ENCODE data around the gene PCDHA1.

- TF ChIP-seq, protein P1, sequence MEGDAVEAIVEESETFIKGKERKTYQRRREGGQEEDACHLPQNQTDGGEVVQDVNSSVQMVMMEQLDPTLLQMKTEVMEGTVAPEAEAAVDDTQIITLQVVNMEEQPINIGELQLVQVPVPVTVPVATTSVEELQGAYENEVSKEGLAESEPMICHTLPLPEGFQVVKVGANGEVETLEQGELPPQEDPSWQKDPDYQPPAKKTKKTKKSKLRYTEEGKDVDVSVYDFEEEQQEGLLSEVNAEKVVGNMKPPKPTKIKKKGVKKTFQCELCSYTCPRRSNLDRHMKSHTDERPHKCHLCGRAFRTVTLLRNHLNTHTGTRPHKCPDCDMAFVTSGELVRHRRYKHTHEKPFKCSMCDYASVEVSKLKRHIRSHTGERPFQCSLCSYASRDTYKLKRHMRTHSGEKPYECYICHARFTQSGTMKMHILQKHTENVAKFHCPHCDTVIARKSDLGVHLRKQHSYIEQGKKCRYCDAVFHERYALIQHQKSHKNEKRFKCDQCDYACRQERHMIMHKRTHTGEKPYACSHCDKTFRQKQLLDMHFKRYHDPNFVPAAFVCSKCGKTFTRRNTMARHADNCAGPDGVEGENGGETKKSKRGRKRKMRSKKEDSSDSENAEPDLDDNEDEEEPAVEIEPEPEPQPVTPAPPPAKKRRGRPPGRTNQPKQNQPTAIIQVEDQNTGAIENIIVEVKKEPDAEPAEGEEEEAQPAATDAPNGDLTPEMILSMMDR (IDR thresholded peaks at IDR 0.05; ENCODE audit: low read depth, low read length, poor library complexity, severe bottlenecking), result no peak
- TF ChIP-seq EZH2phosphoT487 (IDR thresholded peaks at IDR 0.05; ENCODE audit: borderline replicate concordance, low read length), result no peak
Observed at GRCh38 chr5:141010047-141010793, 224.3 kb downstream of the PCDHA1 start.

Measured in DOHH2 (cell line).